ENCODE data around the gene DACT3. TPM values are rescaled to one million over a fixed set of nuclear protein-coding genes. Genes with fewer than 3 reads are reported as not detected.
"Not testable (repeated sequence)": the region's sequence is repeated elsewhere in the genome, so short reads cannot be mapped to it uniquely, and the experiment has no call there.

Gene DACT3
- polyA plus RNA-seq, 3 donors: 0.41 to 3.6 (median 1.3) TPM

DNA sequence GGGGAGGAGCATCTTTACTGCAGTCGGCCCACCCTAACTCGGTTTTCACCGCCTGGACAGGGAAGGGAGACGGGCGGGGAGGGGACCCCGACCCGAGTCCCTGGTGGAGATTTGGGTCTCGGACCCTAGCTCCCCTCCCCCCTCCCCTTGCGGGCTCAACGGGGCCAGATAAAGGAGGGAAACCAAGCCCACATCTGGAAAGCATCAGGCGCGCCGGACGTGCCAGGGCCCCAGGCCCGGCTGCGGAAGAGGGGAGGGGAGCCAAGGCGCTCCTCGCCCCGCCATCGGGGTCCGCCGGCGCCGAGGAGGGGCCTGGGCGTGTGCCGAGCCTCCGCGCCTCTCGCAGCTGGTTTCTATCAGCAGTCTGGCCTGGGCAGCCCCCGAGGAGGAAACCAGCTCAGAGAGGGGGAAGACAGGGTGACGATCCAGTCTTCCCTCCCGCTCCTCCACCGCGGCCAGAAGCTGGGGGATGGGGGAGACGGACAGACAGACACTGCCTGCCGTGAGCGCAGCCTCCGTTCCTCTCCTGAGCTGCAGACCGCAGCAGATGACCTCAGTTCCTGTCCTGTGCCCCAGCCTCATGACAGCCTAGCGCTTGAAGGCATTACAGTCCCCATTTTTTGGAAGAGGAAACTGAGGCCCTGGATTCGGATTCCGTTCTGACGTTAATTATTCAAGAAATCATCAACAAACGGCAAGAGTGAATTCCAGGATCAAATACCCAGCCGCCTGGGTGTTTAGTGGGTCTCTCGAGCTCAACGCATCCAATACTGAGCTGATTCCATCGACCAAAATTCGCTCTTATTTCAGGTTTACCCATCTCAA is 21.4 kb downstream of the DACT3 start:
- 7 to 8% (median 7%) methylated on average over 37 to 49 of the region's 49 CpGs for WGBS, 3 donors
- H3K27ac ChIP-seq (ENCODE audit: low read depth, low read length): no peak overlapping the region

DNA sequence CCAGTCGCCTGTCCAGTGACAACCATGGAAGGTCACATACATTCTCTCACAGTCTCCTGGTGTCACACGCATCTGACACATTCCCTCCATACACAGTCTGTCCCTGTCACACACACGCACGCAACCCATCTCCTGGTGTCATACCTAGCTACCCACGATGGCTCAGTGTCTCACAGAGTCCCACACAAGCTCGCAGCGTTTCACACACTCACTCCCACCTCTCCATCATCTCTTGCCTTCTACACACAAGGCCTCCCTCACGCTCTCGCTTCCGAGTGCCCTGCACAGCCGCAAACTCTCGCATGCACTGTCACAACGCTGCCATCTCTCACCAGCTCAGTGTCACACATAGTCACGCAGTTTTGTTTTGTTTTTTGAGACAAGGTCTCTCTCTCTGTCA is 23.8 kb downstream of the DACT3 start:
- WGBS, 3 donors: 71 to 88% (median 88%) methylated on average over 14 of the region's 14 CpGs

DNA sequence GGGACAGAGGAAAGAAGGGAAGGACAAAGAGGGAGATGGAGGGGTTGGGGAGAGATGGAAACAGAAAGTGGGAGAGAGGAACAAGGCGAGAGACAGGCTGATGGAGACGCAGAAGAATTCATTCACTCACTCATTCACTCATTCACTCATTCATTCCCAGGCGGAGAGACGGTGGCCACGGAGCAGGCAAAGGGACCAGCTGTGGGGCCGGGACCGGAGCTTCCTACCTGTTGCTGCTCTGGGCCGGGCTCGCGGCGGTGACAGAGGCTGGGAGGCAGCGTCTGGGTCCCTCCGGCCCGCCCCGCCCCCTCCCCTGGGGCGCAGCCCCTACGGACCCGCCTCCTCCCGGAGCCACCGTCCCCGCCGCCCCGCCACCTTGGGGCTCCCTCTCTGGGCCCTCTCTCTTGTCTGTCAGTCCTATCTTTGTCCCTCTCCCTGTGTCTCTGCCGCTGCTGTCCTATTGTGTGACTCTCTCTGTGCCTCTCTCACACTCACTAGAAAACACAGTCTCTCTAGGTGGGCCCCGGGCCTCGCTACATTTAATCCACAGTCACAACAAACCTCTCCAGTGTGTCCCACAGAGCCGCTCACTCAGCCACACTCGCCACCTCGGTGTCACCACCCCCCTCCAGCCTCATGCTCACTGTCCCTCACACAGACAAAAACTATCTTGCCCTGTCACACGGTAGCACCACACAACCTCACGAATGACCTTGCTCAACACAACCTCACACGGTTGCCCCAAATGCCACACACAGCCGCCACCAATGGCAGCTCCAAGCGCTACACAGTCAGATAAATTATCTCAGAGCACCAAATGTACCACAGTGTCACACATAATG is 24.8 kb downstream of the DACT3 start, which contains the start of gene GNG8:
Gene GNG8 (minus strand): TSS at position 283 of the 842 bp plus-strand sequence. CDS start 1,520 bp downstream, outside the sequence.
- no peak within 1 kb of the TSS for H3K27ac ChIP-seq (ENCODE audit: low read depth, low read length)
- 33 to 45% (median 44%) methylated on average over 22 to 34 of the region's 34 CpGs for WGBS, 3 donors

More for the DNA sequence above, 23.8 kb downstream of the DACT3 start:
- no peak overlapping the region for H3K27ac ChIP-seq (ENCODE audit: low read depth, low read length)

DNA sequence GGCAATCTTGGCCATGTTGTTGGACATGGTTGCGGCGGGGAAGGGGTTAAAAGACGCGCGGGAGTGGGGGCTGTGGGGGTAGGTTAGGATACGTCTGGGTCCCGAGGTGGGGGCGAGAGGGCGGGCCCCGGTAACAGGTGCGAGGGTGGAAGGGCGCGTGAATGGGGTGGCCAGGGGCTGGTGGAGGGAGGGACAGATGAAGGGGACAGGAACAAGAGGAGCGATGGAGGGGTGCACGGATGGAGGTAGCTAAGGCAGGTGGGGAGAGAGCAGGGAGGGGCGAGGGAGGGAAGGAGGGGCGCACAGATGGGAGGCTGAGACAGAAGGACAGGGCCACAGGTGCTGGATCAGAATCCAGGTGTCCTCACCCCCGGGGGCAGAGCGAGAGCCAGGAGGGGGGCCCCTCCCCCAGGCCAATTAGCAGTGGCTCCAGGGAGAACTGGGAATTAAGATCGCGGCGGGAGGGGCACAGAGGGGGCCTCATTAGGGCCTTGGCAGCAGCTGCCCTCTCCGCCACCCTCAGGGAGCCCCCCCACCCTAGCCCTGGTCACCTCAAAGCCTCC is 26.2 kb downstream of the DACT3 start:
- H3K27ac ChIP-seq (ENCODE audit: low read depth, low read length): no peak overlapping the region
- WGBS, 3 donors: 6 to 13% (median 8%) methylated on average over 19 to 23 of the region's 23 CpGs

DNA sequence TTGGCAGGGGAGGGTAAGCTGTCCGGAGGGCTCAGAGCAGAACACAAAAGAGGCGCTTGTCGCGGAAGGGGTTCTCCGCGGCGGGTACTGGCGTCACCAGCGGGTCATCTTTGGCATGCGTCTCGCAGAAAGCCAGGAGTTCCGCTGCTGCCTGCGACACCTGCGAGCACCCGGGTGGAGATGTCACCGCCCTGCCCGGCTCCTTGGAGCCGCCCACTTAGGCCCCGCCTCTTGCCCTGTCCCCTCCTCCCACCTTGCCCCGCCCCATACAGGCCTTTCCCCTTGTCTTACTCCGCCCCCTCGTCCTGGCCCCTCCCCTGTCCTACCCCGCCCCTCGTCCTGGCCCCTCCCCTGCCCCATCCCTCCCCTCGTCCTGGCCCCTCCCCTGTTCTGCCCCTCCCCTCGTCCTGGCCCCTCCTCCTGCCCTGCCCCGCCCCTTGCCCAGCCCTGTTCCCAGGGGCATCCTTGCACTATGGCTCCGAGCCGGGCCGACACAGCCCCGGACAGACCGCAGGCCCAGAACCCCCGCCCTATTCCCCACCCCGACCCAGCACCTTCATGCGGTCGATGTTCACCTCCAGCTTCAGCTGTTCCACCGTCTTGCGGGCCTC is 26.8 kb downstream of the DACT3 start:
- H3K27ac ChIP-seq (ENCODE audit: low read depth, low read length): no peak overlapping the region
- 3 to 14% (median 5%) methylated on average over 33 to 38 of the region's 38 CpGs for WGBS, 3 donors

- H3K27ac ChIP-seq (ENCODE audit: low read depth, low read length): no peak overlapping the region
- WGBS, 3 donors: 75 to 93% (median 92%) methylated on average over 3 of the region's 3 CpGs
Measured at GRCh38 chr19:46633130-46633529, 27.9 kb downstream of the DACT3 start.

- 37 to 68% (median 38%) methylated on average over 6 of the region's 6 CpGs for whole genome bisulfite sequencing, 3 donors
Measured at GRCh38 chr19:46631481-46631880, 29.5 kb downstream of the DACT3 start.

DNA sequence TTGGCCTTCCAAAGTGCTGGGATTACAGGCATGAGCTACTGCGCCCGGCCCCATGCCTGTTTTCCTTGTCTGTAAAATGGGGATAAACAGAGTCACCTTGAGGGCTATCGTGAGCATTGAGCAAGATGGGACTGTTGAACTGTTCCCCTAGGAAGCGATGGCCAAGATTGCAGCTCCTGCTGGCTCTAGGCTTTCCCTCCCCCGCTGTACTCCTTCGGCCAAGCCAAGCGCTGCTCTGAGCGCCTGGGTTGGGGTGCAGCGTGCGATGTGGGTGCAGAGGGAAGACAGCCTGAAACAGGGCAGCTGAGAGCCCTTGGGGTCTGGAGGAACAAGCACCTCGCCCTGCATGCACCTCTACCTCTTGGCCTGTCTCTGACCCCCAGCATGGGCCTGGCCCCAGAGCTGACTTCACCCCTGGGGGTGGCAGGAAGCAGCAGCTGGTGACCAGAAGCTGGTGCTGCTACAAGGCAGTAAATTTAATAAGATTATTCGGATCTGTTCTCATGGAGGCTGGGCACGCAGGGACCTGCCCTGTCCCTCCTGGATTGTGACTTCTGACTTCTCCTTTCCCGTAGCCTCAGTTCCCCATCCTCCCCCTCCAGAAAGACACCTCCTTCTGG is 30.3 kb downstream of the DACT3 start:
- WGBS, 3 donors: 72 to 90% (median 77%) methylated on average over 14 of the region's 14 CpGs
- no peak overlapping the region for H3K27ac ChIP-seq (ENCODE audit: low read depth, low read length)

More at GRCh38 chr19:46631481-46631880, 29.5 kb downstream of the DACT3 start:
- H3K27ac ChIP-seq (ENCODE audit: low read depth, low read length): no peak overlapping the region

- WGBS, 3 donors: 70 to 77% (median 73%) methylated on average over 15 of the region's 15 CpGs
- no peak overlapping the region for H3K27ac ChIP-seq (ENCODE audit: low read depth, low read length)
Measured at GRCh38 chr19:46629546-46630025, 31.4 kb downstream of the DACT3 start.

DNA sequence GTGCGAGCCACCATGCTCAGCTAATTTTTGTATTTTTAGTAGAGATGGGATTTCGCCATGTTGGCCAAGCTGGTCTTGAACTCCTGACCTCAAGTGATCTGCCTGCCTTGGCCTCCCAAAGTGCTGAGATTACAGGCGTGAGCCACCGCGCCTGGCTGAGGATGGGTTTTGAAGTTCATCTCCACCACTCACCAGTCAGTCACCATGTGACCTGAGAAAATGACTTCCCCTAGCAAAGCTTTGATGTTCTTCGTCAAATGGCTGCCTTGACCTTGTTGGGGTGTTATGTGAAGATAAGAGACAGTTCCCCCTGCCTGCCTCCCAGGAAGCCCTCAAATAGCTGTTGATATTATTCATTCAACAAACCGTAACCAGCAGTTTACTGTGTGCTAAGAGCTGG is 32.0 kb downstream of the DACT3 start:
- not testable (repeated sequence) for H3K27ac ChIP-seq (ENCODE audit: low read depth, low read length)
- 87 to 96% (median 93%) methylated on average over 7 of the region's 7 CpGs for WGBS, 3 donors

GRCh38 chr19:46626446-46626845 is 34.5 kb downstream of the DACT3 start:
- 27 to 68% (median 28%) methylated on average over 14 of the region's 14 CpGs for WGBS, 3 donors
- no peak overlapping the region for H3K27ac ChIP-seq (ENCODE audit: low read depth, low read length)

- no peak overlapping the region for H3K27ac ChIP-seq (ENCODE audit: low read depth, low read length)
- 54 to 67% (median 55%) methylated on average over 12 of the region's 12 CpGs for WGBS, 3 donors
Measured at GRCh38 chr19:46625731-46626130, 35.3 kb downstream of the DACT3 start.

GRCh38 chr19:46624958-46625661 is 35.9 kb downstream of the DACT3 start, which contains the start of gene PTGIR:
PTGIR (minus strand) TSS chr19:46625089; CDS start chr19:46624225, 864 bp downstream.
- 12 to 47% (median 14%) methylated on average over 13 of the region's 13 CpGs for whole genome bisulfite sequencing, 3 donors
- no peak within 1 kb of the TSS for H3K27ac ChIP-seq (ENCODE audit: low read depth, low read length)

DNA sequence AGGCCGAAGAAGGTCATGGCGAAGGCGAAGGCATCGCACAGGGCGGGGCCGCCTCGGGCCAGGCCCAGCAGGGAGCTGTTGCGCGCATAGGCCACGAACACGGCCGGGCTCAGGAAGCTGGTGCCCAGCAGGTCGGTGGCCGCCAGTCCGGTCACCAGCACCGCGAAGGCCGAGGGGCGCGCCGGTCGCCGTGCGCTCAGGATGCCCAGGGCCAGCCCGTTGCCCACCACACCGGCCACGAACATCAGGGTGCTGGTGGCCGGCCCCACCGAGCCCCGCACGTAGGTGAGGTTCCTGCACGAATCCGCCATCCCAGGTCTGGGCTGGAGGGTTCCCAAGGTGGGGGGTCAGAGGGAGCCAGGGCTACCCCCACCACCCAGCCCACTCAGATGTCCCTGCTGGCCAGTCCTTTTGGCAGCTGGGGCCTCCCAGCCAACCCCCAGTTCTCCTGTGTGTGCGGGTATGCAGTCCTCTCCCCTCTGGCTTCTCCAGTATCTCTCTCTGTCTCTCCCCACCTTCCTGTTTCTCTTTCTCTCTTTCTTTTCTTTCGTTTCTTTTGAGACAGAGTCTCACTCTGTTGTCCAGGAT is 37.0 kb downstream of the DACT3 start:
- 89 to 90% (median 89%) methylated on average over 32 to 35 of the region's 35 CpGs for WGBS, 3 donors
- no peak overlapping the region for H3K27ac ChIP-seq (ENCODE audit: low read depth, low read length)

DNA sequence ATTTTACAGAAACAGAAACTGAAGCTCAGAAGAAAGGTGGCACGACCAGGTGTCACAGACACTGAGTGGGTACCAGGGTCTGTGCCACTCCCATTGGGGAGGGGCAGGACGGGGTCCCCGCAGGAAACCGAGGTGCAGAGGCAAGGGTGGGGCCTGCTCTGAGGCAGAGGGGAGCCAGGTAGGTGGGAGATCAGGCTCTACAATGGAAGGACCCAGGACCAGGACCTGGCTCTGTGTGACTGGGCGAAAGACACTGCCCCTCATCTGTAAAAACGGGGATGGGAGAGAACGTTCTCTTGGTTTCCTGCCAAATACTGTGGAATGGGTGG is 38.9 kb downstream of the DACT3 start:
- H3K27ac ChIP-seq (ENCODE audit: low read depth, low read length): no peak overlapping the region
- 60 to 64% (median 64%) methylated on average over 7 of the region's 7 CpGs for WGBS, 3 donors

DNA sequence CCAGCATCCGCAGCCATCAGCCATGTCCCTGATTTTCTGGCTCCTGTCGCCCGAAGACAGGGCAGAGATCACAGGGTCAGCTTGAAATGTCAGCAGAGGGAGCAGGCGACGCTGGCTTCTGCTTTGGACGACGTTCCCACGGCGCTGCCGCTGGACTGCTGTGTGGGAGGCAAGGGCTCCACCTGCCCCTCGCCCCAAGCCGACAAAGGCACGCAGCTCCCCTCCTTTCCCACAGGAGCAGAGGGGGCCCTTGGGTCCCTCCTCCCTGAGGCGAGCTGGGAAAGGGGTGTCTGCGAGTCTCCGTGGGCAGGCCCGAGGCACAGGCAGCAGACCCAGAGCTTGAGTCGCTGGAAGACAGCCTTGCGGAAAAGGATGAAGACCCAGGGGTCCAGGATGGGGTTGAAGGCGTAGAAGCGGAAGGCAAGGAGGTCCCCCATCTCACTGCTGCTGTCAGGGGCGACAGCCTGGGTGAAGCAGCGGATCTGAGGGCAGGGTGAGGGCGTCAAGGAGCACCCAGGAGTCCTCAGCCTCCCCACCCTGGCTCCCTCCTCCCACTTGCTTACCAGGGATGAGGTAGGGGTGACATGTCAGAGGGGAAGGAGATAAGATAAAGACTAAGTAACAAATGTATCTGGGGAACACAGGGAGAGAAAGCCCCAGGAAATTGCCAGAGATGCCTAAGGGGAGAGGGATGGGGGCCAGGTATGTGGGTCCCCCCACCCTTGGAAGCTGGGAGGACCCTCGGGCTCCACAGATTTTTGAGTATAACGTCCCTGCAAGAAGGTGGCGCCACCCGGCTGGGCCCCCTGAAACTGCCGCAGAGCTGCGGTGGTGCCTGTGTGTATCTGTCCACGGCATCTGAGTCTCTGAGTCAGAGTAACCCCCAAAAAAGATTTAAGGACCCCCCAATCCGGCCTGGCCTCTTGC is 39.5 kb downstream of the DACT3 start:
- WGBS, 3 donors: 55 to 77% (median 73%) methylated on average over 31 to 32 of the region's 32 CpGs
- H3K27ac ChIP-seq (ENCODE audit: low read depth, low read length): no peak overlapping the region
